CD4-positive, alpha-beta T cell treated with Interleukin-15 for 1 hour (primary cell): ENCODE measurements around the gene FAM156A.
A peak's percentile ranks its signal among the peaks of the same experiment; 100 is the strongest.
"Not testable (repeated sequence)": the region's sequence is repeated elsewhere in the genome, so short reads cannot be mapped to it uniquely, and the experiment has no call there.

Experiments used
- DNase-seq: peaks from one replicate; pipeline ENCODE4 v3.0.0-alpha.2; 2020

The FAM156A gene

DNA sequence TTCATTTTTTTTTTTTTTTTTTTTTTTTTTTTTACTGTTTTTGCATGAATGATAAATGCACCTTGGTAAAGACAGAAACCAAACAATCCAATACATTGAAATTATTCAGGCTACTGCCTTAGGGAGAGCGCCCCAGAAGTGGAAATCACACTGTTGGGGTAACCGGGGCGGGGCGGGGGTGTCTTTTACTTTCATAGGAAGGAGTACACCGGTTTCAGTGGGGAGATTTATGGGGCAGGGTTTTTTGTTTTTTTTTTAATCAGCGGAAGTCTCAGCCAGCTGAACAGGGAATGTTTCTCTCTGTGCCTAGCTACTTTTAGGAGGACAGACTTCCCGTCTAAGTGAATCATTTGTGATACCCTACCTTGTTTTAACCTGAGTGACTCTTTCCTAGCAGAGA is 643 bp upstream of the FAM156A start:
- DNase-seq, result not testable (repeated sequence)

GRCh38 chrX:52949884-52950283 is 8.4 kb downstream of the FAM156A start:
- not testable (repeated sequence) for DNase-seq

DNA sequence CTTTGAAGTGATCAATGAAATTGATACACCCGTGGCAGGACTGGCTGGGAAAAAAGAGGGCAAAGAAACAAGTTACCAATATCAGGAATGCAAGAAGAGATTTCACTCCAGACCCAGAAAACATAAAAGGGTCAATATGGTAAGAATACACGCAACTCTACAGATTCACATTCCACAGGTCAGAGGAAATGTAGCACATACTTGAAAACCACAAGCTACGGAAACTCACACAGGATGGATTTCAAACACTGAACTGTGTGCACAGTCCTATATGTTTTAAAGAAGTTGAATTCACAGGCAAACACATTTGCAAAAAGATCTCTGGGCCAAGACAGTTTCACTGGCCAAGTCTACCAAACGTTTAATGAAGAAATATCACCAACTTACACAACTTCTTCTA is 9.0 kb downstream of the FAM156A start:
- DNase-seq, result not testable (repeated sequence)

GRCh38 chrX:52948265-52948664 is 10.1 kb downstream of the FAM156A start:
- not testable (repeated sequence) for DNase-seq

- not testable (repeated sequence) for DNase-seq
These were observed 10.8 kb downstream of the FAM156A start for GRCh38 chrX:52947501-52947900.

GRCh38 chrX:52945838-52946494 is 12.4 kb downstream of the FAM156A start:
- DNase-seq, result not testable (repeated sequence)

GRCh38 chrX:52941728-52942127 is 16.6 kb downstream of the FAM156A start:
- DNase-seq, result not testable (repeated sequence)

- not testable (repeated sequence) for DNase-seq
These were observed 17.6 kb downstream of the FAM156A start for GRCh38 chrX:52940704-52941103.

DNA sequence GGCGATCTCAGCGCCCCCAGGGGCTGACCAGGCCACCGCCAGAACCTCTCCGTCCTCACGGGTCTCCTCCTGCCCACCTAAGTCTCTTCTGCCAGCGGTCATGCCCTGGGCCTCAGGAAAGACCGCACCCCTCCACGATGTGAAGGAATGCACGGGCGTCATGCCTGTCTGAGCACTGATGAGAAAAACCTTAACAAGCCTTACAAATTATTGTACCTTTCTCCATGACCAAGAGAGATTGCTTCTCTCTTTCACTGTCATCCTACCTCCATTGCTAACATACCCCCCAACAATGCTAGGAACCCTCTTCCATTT is 22.9 kb downstream of the FAM156A start:
- not testable (repeated sequence) for DNase-seq

- peak; percentile 98 for DNase-seq
These were observed 23.4 kb downstream of the FAM156A start for GRCh38 chrX:52934704-52935469.

DNA sequence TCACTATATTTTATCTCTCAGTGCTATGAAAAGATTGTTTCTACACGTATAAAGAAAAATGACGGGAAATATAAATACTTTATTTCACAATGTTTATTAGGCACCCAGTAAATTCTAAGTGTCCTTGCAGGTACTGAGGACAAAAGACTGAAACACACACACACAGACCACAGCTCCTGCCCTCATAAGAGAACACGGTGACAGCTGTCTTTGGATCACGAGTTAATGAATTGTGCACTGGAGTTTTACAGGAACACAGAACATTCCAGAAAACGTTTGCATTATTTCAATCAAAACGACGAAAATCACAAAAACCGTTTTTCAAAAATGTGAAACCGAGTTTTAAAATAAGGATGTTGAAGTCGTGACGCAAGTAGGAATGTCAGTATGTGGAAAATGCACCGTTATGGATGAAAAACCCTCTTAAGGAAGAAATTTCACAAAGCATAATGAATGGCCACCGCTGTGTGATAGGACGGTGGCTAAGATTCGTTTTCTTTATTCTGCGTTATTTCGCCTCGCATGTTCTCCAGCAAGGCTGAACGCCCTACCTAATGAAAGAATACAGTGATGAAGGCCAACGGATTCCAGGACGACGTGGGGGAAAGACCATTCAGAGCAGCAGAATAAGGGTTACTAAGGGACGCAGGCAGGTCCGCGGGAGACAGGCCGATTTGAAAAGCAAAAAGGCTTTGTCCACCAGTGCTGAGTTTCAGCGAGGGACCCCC is 24.2 kb downstream of the FAM156A start:
- DNase-seq, result no peak

- no peak for DNase-seq
These were observed 25.1 kb downstream of the FAM156A start for GRCh38 chrX:52933213-52933612.

DNA sequence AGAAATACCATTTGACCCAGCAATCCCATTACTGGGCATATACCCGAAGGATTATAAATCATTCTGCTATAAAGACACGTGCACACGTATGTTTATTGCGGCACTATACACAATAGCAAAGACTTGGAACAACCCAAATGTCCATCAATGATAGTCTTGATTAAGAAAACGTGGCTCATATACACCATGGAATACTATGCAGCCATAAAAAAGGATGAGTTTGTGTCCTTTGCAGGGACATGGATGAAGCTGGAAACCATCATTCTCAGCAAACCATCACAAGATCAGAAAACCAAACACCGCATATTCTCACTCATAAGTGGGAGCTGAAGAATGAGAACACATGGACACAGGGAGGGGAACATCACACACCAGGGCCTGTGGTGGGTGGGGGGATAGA is 28.1 kb downstream of the FAM156A start:
- DNase-seq, result not testable (repeated sequence)

DNA sequence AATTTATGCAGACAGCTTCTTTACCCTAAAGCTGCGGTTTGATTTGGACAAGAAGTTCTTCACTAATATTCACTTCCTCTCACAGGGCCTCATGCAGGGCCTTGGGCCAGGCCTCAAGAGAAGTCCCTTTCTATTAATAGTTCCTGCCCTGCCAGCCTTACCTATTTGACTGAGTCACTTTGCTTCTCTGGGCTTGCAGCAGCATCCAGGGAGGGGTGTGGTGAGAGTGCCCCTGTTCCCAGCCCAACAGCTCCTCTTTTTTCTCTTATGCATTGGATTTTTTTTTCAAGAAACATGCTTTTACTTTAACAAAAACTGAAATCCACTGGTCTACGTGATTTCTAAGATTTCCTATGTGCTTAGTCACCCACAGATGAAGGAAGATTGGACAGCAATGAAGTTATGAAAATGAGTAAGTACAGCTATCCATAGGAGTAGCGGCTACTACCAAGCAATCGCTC is 34.5 kb downstream of the FAM156A start:
- peak; percentile 46 for DNase-seq

- not testable (repeated sequence) for DNase-seq
These were observed 43.6 kb downstream of the FAM156A start for GRCh38 chrX:52914704-52915103.

DNA sequence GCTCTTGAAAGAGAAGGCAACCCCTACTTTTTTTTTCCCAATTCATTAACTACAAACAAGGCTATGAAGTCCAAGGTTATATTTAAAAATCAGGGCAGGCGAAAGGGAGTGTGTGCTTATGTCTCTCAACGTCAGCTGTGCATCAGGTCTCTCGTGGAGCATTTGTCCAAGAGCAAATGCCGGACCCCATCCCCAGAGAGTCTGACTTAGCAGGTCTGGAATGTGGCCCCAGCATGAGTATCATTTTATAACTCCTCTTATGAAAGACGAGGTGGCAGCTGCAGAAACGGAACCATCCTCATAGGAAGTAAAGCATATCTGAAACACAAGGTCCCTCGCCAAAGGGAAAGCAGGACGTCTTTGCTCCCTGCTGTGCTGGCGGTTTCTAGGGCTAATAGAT is 44.6 kb downstream of the FAM156A start:
- not testable (repeated sequence) for DNase-seq

- DNase-seq, result not testable (repeated sequence)
These were observed 48.9 kb downstream of the FAM156A start for GRCh38 chrX:52909313-52909969.

DNA sequence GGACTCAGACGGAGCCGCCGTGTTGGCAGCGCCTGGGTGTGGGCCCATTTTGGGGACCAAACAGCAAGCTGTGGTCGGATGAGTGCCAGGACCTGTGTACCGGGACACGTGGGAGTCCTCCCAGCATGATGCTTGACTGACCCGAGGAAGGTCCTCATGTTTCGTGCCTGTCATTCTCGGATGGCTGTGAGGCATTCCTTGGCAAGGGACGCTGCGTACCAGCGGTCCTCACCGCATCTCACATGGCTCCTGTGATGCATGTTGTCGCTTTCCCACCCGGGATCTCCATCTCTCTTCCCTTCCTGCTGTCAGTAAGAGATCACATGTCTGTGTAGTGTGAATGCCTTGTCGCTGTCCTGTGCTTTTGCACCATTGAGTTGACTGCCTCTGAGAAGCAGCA is 50.4 kb downstream of the FAM156A start:
- not testable (repeated sequence) for DNase-seq

GRCh38 chrX:52907137-52907536 is 51.2 kb downstream of the FAM156A start:
- not testable (repeated sequence) for DNase-seq

DNA sequence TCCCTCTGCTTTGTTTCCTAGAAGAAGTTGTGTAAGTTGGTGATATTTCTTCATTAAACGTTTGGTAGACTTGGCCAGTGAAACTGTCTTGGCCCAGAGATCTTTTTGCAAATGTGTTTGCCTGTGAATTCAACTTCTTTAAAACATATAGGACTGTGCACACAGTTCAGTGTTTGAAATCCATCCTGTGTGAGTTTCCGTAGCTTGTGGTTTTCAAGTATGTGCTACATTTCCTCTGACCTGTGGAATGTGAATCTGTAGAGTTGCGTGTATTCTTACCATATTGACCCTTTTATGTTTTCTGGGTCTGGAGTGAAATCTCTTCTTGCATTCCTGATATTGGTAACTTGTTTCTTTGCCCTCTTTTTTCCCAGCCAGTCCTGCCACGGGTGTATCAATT is 52.2 kb downstream of the FAM156A start:
- DNase-seq, result not testable (repeated sequence)

DNA sequence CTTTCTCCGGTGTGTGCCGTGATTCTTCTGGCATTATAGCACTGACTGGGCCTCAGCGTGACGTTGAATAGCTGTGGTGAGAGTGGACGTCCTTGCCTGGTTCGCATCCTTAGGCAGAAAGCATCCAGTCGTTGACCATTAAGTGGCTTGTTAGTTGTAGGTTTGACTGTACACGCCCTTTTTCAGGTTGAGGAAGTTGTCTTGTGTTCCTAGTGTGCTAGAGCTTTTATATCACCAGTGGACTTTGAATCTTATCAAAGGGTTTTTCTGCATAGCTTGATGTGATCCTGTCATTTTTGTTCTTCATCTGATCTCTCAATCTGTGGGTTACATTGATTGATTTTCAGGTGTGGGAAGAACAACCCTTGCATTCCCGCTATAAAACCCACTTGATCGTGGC is 52.8 kb downstream of the FAM156A start:
- DNase-seq, result not testable (repeated sequence)
